ENCODE measurements around the gene WDHD1. TPM values are rescaled to one million over a fixed set of nuclear protein-coding genes. Genes with fewer than 3 reads are reported as not detected.
A peak's percentile ranks its signal among the peaks of the same experiment; 100 is the strongest.

The WDHD1 gene
- total RNA-seq, 2 experiments from 2014 or later: 33.5 to 60.3 TPM

DNA sequence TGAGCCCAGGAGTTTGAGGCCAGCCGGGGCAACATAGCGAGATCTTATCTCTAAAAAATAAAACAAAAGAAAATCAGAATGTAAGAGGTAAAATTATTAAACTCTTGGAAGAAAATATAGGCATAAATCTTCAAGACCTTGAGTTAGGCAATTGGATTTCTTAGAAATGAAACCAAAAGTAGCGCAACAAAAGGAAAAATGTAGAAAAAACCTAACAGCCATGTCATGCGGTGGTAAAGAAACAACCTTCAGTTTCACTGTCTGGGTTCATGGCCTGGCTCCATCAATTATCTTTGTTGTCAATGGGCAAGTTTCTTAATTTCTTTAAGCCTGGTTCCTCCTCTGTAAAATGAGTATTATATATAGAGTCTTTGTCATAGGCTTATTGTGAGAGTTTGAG lies 118.7 kb downstream of the WDHD1 start:
- Histone ChIP-seq H4K20me1 (ENCODE audit: insufficient read depth, low read length) (no peaks in the 10 kb centered on the region), H3K4me2 (ENCODE audit: low read length) (no peak overlapping the region), H2AFZ (ENCODE audit: low read length) (no peak overlapping the region), H3K9me3 (ENCODE audit: low read length) (no peaks in the 10 kb centered on the region), H3K27ac (ENCODE audit: low read depth, low read length, poor library complexity, severe bottlenecking) (no peak overlapping the region), H3K4me3 (ENCODE audit: low read depth, low read length, poor library complexity, severe bottlenecking) (no peak overlapping the region), H3K9me2 (ENCODE audit: insufficient read depth, low read length) (no peaks in the 10 kb centered on the region), H3K36me3 (ENCODE audit: insufficient read depth, low read length) (no peaks in the 10 kb centered on the region), H3K4me1 (ENCODE audit: insufficient read depth, low read length, poor library complexity, severe bottlenecking) (no peaks in the 10 kb centered on the region), H3K79me2 (ENCODE audit: insufficient read depth, low read depth, low read length) (no peaks in the 10 kb centered on the region)
- CTCF ChIA-PET (ENCODE audit: unreplicated experiment): no interaction called here
- no peak for DNase-seq (ENCODE audit: low spot score)
- TF ChIP-seq, protein P1, sequence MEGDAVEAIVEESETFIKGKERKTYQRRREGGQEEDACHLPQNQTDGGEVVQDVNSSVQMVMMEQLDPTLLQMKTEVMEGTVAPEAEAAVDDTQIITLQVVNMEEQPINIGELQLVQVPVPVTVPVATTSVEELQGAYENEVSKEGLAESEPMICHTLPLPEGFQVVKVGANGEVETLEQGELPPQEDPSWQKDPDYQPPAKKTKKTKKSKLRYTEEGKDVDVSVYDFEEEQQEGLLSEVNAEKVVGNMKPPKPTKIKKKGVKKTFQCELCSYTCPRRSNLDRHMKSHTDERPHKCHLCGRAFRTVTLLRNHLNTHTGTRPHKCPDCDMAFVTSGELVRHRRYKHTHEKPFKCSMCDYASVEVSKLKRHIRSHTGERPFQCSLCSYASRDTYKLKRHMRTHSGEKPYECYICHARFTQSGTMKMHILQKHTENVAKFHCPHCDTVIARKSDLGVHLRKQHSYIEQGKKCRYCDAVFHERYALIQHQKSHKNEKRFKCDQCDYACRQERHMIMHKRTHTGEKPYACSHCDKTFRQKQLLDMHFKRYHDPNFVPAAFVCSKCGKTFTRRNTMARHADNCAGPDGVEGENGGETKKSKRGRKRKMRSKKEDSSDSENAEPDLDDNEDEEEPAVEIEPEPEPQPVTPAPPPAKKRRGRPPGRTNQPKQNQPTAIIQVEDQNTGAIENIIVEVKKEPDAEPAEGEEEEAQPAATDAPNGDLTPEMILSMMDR (conservative IDR thresholded peaks at IDR 0.05; ENCODE audit: low read length): no peak
- TF ChIP-seq EZH2phosphoT487 (IDR thresholded peaks at IDR 0.05; ENCODE audit: borderline replicate concordance, low read depth, low read length): no peak
- POLR2A ChIA-PET: no interaction called here
- no TSS peak for BruUV-seq (replicated peaks)
- intact Hi-C loops (cut with micrococcal nuclease; ENCODE audit: unreplicated experiment): no loop called here

DNA sequence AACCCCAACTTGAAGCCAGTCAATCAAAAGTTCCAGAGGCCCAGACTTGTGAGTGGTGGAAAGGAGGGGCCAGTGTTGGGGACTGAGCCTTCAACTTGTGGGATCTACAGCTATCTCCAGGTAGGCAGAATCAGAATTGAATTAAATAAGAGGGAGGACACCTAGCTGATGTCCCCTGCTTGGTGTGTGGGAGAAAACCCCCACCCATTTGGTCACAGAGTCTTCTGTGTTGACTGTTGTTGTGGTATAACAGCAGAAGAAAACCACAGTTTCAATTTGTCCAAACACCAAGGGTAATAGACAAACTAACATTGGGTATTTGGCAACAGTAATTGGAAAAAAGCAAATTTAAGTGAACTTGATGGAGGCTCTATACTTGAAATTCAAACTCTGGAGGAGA lies 120.8 kb downstream of the WDHD1 start:
- Histone ChIP-seq H3K27ac (ENCODE audit: low read depth, low read length, poor library complexity, severe bottlenecking) (no peak overlapping the region), H3K79me2 (ENCODE audit: insufficient read depth, low read depth, low read length) (peaks cover 6% of the 10 kb centered on the region; the same call in 1 of the 2 replicates), H4K20me1 (ENCODE audit: insufficient read depth, low read length) (no peaks in the 10 kb centered on the region), H3K9me2 (ENCODE audit: insufficient read depth, low read length) (no peaks in the 10 kb centered on the region), H3K4me2 (ENCODE audit: low read length) (no peak overlapping the region), H3K4me3 (ENCODE audit: low read depth, low read length, poor library complexity, severe bottlenecking) (no peak overlapping the region), H3K9me3 (ENCODE audit: low read length) (no peaks in the 10 kb centered on the region), H2AFZ (ENCODE audit: low read length) (no peak overlapping the region), H3K36me3 (ENCODE audit: insufficient read depth, low read length) (no peaks in the 10 kb centered on the region), H3K4me1 (ENCODE audit: insufficient read depth, low read length, poor library complexity, severe bottlenecking) (peaks cover under 1% of the 10 kb centered on the region)
- ChIA-PET POLR2A (no interaction called here), CTCF (ENCODE audit: unreplicated experiment) (no interaction called here)
- BruUV-seq (replicated peaks): no TSS peak
- no peak for DNase-seq (ENCODE audit: low spot score)
- intact Hi-C loops (cut with micrococcal nuclease; ENCODE audit: unreplicated experiment): no loop called here
- no peak for TF ChIP-seq EZH2phosphoT487 (IDR thresholded peaks at IDR 0.05; ENCODE audit: borderline replicate concordance, low read depth, low read length)
- TF ChIP-seq, protein P1 (conservative IDR thresholded peaks at IDR 0.05; ENCODE audit: low read length): no peak

DNA sequence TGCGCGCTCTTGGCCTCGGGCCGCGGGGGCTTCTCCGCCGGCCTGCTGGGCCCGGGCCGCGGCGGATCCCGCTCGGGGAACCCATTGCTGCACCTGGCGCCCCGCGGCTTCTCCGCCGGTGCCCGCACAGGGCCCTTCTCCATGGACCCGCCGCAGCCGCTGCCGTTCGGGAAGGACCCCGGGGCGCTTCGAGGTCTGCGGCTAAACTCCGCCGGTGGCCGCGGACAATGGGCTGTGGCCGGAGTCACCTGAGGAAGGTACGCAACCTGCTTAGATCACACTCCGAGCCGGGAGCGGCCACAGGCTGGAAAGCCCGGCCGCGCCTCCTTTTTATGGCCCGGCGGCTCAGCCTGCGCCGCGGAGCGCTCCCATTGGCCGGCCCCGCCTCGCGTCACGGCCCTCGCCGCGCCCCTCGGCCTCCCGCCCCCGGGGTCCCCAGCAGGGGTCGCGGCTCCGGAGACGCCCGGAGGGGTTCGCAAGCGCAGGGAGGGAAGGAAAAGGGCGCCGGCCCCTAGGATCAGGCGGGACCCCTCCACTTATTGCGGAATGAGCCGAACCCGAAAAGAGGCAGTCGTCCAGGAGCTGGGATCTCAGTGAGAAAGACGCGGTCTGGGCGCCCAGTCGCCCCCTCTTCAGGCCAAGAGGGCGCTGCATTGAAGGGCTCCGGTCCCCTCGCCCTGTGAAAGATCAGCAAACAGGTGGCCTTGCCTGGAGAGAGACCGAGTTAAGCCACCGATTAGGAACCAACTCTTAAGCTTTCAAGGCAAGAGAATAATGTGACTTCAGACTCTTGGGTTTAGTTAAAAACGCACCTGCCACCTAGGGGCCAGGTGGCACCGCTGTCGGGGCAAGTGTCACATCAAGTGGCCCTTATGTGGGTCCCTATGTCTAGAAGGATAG lies 124.1 kb downstream of the WDHD1 start, which contains the start of gene GCH1:
Gene GCH1 (minus strand): TSS at position 306 of the 900 bp plus-strand sequence. CDS start 163 bp downstream, at position 143.
- Histone ChIP-seq H4K20me1 (ENCODE audit: insufficient read depth, low read length) (no peaks in the 10 kb centered on the region), H3K27ac (ENCODE audit: low read depth, low read length, poor library complexity, severe bottlenecking) (peak within 1 kb of the TSS; percentile 46), H3K79me2 (ENCODE audit: insufficient read depth, low read depth, low read length) (peaks cover 8% of the 10 kb centered on the region; the same call in 1 of the 2 replicates), H3K4me1 (ENCODE audit: insufficient read depth, low read length, poor library complexity, severe bottlenecking) (peaks cover 8% of the 10 kb centered on the region), H3K9me2 (ENCODE audit: insufficient read depth, low read length) (no peaks in the 10 kb centered on the region), H3K9me3 (ENCODE audit: low read length) (no peaks in the 10 kb centered on the region), H3K36me3 (ENCODE audit: insufficient read depth, low read length) (no peaks in the 10 kb centered on the region), H3K4me3 (ENCODE audit: low read depth, low read length, poor library complexity, severe bottlenecking) (peak within 1 kb of the TSS; percentile 87), H2AFZ (ENCODE audit: low read length) (peak within 1 kb of the TSS; percentile 82), H3K4me2 (ENCODE audit: low read length) (peak within 1 kb of the TSS; percentile 81)
- TF ChIP-seq EZH2phosphoT487 (IDR thresholded peaks at IDR 0.05; ENCODE audit: borderline replicate concordance, low read depth, low read length): no peak
- TF ChIP-seq, protein P1 (conservative IDR thresholded peaks at IDR 0.05; ENCODE audit: low read length): peak; percentile 82
- BruUV-seq (replicated peaks): no TSS peak
- POLR2A ChIA-PET: interaction anchor here (0.6 to 1.0 kb wide), 4 partner anchors 16 to 374 kb away, joined by 3 to 6 read pairs (median 3); no protein-coding TSS in a partner anchor
- CTCF ChIA-PET (ENCODE audit: unreplicated experiment): no interaction called here
- intact Hi-C loops (cut with micrococcal nuclease; ENCODE audit: unreplicated experiment): loop anchor here (5.0 kb wide), 2 partner anchors 335 to 370 kb away; partner anchors contain the start of genes FBXO34 and SAMD4A
- DNase-seq (ENCODE audit: low spot score): peak; percentile 86
